ENCODE measurements around the gene SH3BP4. TPM values are rescaled to one million over a fixed set of nuclear protein-coding genes. Genes with fewer than 3 reads are reported as not detected.

Gene SH3BP4
- total RNA-seq, 1 donor from 2014 or later, result 49.5 TPM

DNA sequence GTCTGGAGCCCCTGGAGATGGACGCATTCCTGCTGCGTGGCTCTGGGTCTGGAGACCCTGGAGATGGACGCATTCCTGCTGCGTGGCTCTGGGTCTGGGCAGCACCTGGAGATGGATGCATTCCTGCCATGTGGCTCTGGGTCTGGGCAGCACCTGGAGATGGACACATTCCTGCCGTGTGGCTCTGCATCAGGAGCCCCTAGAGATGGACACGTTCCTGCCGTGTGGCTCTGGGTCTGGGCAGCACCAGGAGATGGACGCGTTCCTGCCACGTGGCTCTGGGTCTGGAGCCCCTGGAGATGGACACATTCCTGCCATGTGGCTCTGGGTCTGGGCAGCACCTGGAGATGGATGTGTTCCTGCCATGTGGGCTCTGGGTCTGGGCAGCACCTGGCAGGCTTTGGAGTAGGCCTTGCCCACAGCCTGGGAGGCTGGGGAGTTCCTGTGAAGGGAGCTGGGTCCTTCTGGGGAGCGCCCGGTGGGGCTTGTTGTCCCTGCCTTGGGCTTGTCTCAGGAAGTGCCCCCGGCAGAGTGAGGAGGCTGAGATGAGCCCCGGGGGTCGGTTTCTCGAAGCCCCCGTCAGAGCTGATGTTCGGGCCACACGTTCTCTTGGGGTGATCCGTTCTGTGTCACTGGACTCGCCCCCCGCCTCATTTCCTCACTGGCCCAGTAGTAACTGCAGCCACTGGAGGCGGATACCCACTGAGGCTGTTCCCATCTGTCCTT lies 41.0 kb downstream of the SH3BP4 start:
- Mint-ChIP-seq H3K27me3 (no peaks in the 10 kb centered on the region), H3K36me3 (peaks cover 20% of the 10 kb centered on the region), H3K9me3 (no peaks in the 10 kb centered on the region), H3K4me1 (ENCODE audit: unreplicated experiment) (peaks cover 38% of the 10 kb centered on the region), H3K4me3 (no peak overlapping the region), H3K27ac (no peak overlapping the region)
- TF ChIP-seq, protein P1, sequence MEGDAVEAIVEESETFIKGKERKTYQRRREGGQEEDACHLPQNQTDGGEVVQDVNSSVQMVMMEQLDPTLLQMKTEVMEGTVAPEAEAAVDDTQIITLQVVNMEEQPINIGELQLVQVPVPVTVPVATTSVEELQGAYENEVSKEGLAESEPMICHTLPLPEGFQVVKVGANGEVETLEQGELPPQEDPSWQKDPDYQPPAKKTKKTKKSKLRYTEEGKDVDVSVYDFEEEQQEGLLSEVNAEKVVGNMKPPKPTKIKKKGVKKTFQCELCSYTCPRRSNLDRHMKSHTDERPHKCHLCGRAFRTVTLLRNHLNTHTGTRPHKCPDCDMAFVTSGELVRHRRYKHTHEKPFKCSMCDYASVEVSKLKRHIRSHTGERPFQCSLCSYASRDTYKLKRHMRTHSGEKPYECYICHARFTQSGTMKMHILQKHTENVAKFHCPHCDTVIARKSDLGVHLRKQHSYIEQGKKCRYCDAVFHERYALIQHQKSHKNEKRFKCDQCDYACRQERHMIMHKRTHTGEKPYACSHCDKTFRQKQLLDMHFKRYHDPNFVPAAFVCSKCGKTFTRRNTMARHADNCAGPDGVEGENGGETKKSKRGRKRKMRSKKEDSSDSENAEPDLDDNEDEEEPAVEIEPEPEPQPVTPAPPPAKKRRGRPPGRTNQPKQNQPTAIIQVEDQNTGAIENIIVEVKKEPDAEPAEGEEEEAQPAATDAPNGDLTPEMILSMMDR (conservative IDR thresholded peaks at IDR 0.05), result no peak
- no peak for DNase-seq (ENCODE audit: extremely low spot score, unreplicated experiment)

DNA sequence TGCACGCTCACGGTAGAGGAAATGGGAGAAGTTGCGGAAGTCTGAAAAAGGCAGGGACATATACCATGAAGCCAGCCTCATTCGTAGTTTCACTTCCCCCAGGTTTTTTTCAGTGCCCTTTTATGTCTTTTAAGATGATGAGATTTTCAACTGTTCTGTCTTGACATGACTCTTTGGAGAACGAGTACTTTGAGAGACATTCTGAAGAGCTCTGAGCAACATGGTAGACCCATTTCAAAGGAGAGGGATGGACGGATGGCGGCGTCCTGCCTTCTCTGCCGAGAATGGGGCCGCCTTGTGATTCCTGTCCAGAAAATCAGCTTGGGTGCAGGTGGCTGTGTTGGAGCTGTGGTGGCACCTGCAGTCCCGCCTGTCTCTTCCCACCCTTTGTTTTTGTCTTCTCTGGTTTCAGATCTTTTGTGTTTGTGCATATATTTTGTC lies 41.7 kb downstream of the SH3BP4 start:
- no peaks in the 10 kb centered on the region for H3K9me3 Mint-ChIP-seq
- no peaks in the 10 kb centered on the region for H3K27me3 Mint-ChIP-seq
- no peak overlapping the region for H3K4me3 Mint-ChIP-seq
- TF ChIP-seq, protein P1 (conservative IDR thresholded peaks at IDR 0.05), result no peak
- H3K4me1 Mint-ChIP-seq (ENCODE audit: unreplicated experiment), result peaks cover 43% of the 10 kb centered on the region
- peaks cover 23% of the 10 kb centered on the region for H3K36me3 Mint-ChIP-seq
- no peak for DNase-seq (ENCODE audit: extremely low spot score, unreplicated experiment)
- H3K27ac Mint-ChIP-seq, result peak overlapping the region; percentile 46

DNA sequence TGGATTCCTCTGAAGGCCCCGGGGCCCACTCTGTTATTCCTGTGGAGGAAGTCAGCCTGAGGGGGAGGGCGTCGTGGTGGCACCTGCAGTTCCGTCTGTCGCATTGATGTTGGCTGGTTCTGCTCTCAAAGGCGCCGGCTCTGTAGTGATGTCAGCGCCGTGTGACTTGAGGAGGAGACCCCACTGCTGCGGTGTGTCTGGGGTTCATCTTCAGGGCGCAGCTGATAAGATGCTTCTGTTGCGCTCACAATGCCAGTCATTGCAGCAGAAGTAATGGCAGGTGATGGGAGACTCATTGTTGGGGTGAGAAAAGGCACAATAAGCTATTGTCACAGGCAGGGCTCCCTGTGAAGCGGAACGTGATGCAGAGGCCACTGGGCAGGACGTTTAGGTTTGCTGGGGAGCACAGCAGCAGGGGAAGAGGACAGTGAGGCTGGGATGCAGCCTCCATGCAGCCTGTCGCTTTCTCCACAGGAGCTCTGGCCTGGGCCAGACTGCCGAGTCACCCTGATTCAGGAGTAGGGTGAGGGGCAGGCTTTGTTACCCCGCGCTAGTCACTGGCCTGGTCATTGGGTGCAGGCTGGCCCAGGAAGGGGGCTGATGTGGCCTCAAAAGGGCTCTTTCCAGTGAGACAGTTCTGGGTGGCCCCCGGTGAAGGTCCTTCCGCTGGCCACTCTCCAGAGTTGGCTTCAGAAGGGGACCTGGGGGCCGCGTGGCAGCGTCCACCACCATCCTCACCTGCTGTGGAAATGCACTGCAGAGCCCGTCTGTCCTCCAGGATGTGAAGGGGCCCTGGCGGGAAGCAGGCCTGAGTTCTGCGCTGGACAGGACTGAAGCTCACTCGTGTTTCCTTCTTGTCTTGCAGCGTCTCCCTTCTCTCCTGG lies 42.9 kb downstream of the SH3BP4 start:
- DNase-seq (ENCODE audit: extremely low spot score, unreplicated experiment), result no peak
- peak overlapping the region; percentile 46 for H3K27ac Mint-ChIP-seq
- H3K36me3 Mint-ChIP-seq, result peaks cover 29% of the 10 kb centered on the region
- TF ChIP-seq, protein P1 (conservative IDR thresholded peaks at IDR 0.05), result no peak
- no peaks in the 10 kb centered on the region for H3K27me3 Mint-ChIP-seq
- H3K4me1 Mint-ChIP-seq (ENCODE audit: unreplicated experiment), result peaks cover 50% of the 10 kb centered on the region
- H3K9me3 Mint-ChIP-seq, result no peaks in the 10 kb centered on the region
- peak overlapping the region; percentile 49 for H3K4me3 Mint-ChIP-seq

DNA sequence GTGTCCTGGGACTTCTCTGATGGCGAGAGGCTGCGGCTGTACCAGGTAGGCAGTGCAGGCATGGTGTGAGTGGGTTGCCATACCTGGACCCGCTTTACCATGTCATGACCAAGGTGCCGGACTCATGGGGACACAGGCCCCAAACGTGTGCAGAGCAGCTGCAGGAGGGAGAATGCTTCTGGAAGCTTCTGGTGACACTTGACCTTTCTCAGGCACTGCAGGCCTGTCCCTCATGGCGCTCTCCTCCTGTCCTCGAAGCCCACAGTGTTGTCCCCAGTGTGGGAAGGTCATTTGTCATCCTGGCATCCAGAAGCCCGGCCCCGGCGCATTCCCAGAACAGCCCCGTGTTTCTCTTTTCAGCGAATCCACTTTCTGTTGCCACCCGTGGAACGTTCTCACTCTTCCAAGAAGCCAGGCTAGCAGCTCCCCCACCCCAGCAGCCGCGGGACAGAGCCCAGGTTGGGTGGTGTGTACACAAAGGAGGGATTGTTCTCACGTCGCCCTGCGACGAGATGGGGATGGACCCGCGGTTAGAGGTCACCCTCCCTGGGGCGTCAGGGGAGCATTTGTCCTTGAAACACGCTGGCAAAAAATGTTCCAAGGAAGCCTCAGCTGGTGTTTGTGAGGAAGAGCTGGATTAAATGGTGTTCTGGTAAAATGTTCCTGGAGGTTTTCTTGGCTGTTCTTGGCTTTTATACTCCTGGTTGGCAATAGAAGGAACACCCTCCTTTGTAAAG lies 43.7 kb downstream of the SH3BP4 start:
- peak overlapping the region; percentile 34 for H3K4me3 Mint-ChIP-seq

More for the DNA sequence above, 43.7 kb downstream of the SH3BP4 start:
- Mint-ChIP-seq H3K36me3 (peaks cover 28% of the 10 kb centered on the region), H3K27ac (peak overlapping the region; percentile 90), H3K9me3 (no peaks in the 10 kb centered on the region), H3K4me1 (ENCODE audit: unreplicated experiment) (peaks cover 55% of the 10 kb centered on the region), H3K27me3 (no peaks in the 10 kb centered on the region)
- no peak for DNase-seq (ENCODE audit: extremely low spot score, unreplicated experiment)
- TF ChIP-seq, protein P1 (conservative IDR thresholded peaks at IDR 0.05), result no peak

All from type B pancreatic cell (in vitro differentiated cells).